ENCODE results near the gene SLC4A4. TPM values are rescaled to one million over a fixed set of nuclear protein-coding genes. Genes with fewer than 3 reads are reported as not detected.

Gene SLC4A4
- total and polyA plus RNA-seq, 7 donors = 0.24 to 3.3 (median 2.0) TPM

- TF ChIP-seq CTCF (IDR thresholded peaks at IDR 0.05) = no peak
- no peak for ATAC-seq
- DNase-seq = no peak
- Histone ChIP-seq H3K36me3 (ENCODE audit: insufficient read depth in 1 of 2, low read depth in 1 of 2) (peaks cover 0 to 13% of the 10 kb centered on the region in 2 donors), H3K9me3 (no peaks in the 10 kb centered on the region), H3K27me3 (ENCODE audit: insufficient read depth in 3 of 3, low read length in 2 of 3) (no peaks in the 10 kb centered on the region), H3K4me3 (no peak overlapping the region), H3K4me1 (no peaks in the 10 kb centered on the region), H3K27ac (no peak overlapping the region)
- intact Hi-C loops (cut with DNase I) = loop anchor here in 1 of 2 donors (10.0 kb wide), 1 partner anchor 375 kb away; no protein-coding TSS in a partner anchor
- 0 to 4% (median 0%) methylated on average over 1 of the region's 1 CpG for WGBS, 3 donors
Observed at GRCh38 chr4:71559957-71560571, 221.2 kb downstream of the SLC4A4 start.

GRCh38 chr4:71564775-71565174 is 226.0 kb downstream of the SLC4A4 start:
- H3K27me3 ChIP-seq (ENCODE audit: insufficient read depth in 3 of 3, low read length in 2 of 3) = no peaks in the 10 kb centered on the region
- ATAC-seq (no peak), DNase-seq (no peak)
- WGBS, 3 donors = 73 to 83% (median 82%) methylated on average over 2 of the region's 2 CpGs
- intact Hi-C loops (cut with DNase I) = no loop called here
- H3K36me3 ChIP-seq (ENCODE audit: insufficient read depth in 1 of 2, low read depth in 1 of 2) = peaks cover 0 to 13% of the 10 kb centered on the region in 2 donors
- no peak overlapping the region for H3K4me3 ChIP-seq
- H3K4me1 ChIP-seq = no peaks in the 10 kb centered on the region
- TF ChIP-seq CTCF (IDR thresholded peaks at IDR 0.05) = no peak
- H3K9me3 ChIP-seq = no peaks in the 10 kb centered on the region
- H3K27ac ChIP-seq = no peak overlapping the region

GRCh38 chr4:71566856-71567255 is 228.0 kb downstream of the SLC4A4 start:
- no peak for DNase-seq
- no peak for TF ChIP-seq CTCF (IDR thresholded peaks at IDR 0.05)
- Histone ChIP-seq H3K27me3 (ENCODE audit: insufficient read depth in 3 of 3, low read length in 2 of 3) (no peaks in the 10 kb centered on the region), H3K36me3 (ENCODE audit: insufficient read depth in 1 of 2, low read depth in 1 of 2) (no peaks in the 10 kb centered on the region), H3K27ac (no peak overlapping the region), H3K4me1 (no peaks in the 10 kb centered on the region), H3K4me3 (no peak overlapping the region), H3K9me3 (no peaks in the 10 kb centered on the region)
- intact Hi-C loops (cut with DNase I) = no loop called here
- ATAC-seq = no peak
- WGBS, 3 donors = 75 to 80% (median 79%) methylated on average over 3 of the region's 3 CpGs

GRCh38 chr4:71568131-71568530 is 229.3 kb downstream of the SLC4A4 start:
- ATAC-seq (no peak), DNase-seq (no peak)
- Histone ChIP-seq H3K27ac (no peak overlapping the region), H3K9me3 (no peaks in the 10 kb centered on the region), H3K4me1 (no peaks in the 10 kb centered on the region), H3K4me3 (no peak overlapping the region), H3K36me3 (ENCODE audit: insufficient read depth in 1 of 2, low read depth in 1 of 2) (no peaks in the 10 kb centered on the region), H3K27me3 (ENCODE audit: insufficient read depth in 3 of 3, low read length in 2 of 3) (no peaks in the 10 kb centered on the region)
- TF ChIP-seq CTCF (IDR thresholded peaks at IDR 0.05) = no peak
- intact Hi-C loops (cut with DNase I) = no loop called here
- 0 to 6% (median 0%) methylated on average over 1 of the region's 1 CpG for WGBS, 3 donors

- TF ChIP-seq CTCF (IDR thresholded peaks at IDR 0.05) = no peak
- DNase-seq (no peak), ATAC-seq (no peak)
- intact Hi-C loops (cut with DNase I) = no loop called here
- WGBS, 3 donors = 86 to 90% (median 89%) methylated on average over 3 of the region's 3 CpGs
- Histone ChIP-seq H3K27ac (no peak overlapping the region), H3K4me3 (no peak overlapping the region), H3K36me3 (ENCODE audit: insufficient read depth in 1 of 2, low read depth in 1 of 2) (no peaks in the 10 kb centered on the region), H3K4me1 (no peaks in the 10 kb centered on the region), H3K9me3 (no peaks in the 10 kb centered on the region), H3K27me3 (ENCODE audit: insufficient read depth in 3 of 3, low read length in 2 of 3) (no peaks in the 10 kb centered on the region)
Observed at GRCh38 chr4:71570492-71570891, 231.7 kb downstream of the SLC4A4 start.

All from psoas muscle (tissue), 8 donors.